Stimulated activated CD4-positive, alpha-beta T cell treated with anti-CD3 and anti-CD28 coated beads, Interleukin-4, amount 100 ng/mL, for 24 hours (primary cell): ENCODE results near the gene RAPGEF3.

Experiments used
- DNase-seq: peaks from one replicate; pipeline ENCODE4 v3.0.0-alpha.2; 2020

Gene RAPGEF3

GRCh38 chr12:47790676-47791350 is 32.1 kb upstream of the RAPGEF3 start:
- no peak for DNase-seq

GRCh38 chr12:47789712-47790489 is 31.2 kb upstream of the RAPGEF3 start:
- DNase-seq: no peak

- DNase-seq: no peak
These were observed 30.5 kb upstream of the RAPGEF3 start for GRCh38 chr12:47789141-47789540.

- DNase-seq: no peak
These were observed 29.1 kb upstream of the RAPGEF3 start for GRCh38 chr12:47787596-47788319.

- no peak for DNase-seq
These were observed 28.1 kb upstream of the RAPGEF3 start for GRCh38 chr12:47786662-47787280.

GRCh38 chr12:47785887-47786661 is 27.4 kb upstream of the RAPGEF3 start:
- DNase-seq: no peak

GRCh38 chr12:47785036-47785886 is 26.6 kb upstream of the RAPGEF3 start:
- DNase-seq: no peak

GRCh38 chr12:47783821-47784819 is 25.4 kb upstream of the RAPGEF3 start:
- no peak for DNase-seq

GRCh38 chr12:47783024-47783755 is 24.5 kb upstream of the RAPGEF3 start:
- no peak for DNase-seq

- DNase-seq: no peak
These were observed 23.7 kb upstream of the RAPGEF3 start for GRCh38 chr12:47782372-47782770.

GRCh38 chr12:47781479-47782371 is 23.0 kb upstream of the RAPGEF3 start:
- DNase-seq: no peak

- DNase-seq: no peak
These were observed 21.3 kb upstream of the RAPGEF3 start for GRCh38 chr12:47779943-47780504.

GRCh38 chr12:47779301-47779942 is 20.7 kb upstream of the RAPGEF3 start:
- peak; percentile 94 for DNase-seq

GRCh38 chr12:47778881-47779280 is 20.2 kb upstream of the RAPGEF3 start:
- no peak for DNase-seq

- no peak for DNase-seq
These were observed 19.3 kb upstream of the RAPGEF3 start for GRCh38 chr12:47777741-47778558.

GRCh38 chr12:47777151-47777550 is 18.5 kb upstream of the RAPGEF3 start:
- no peak for DNase-seq
